ENCODE data around the gene LRP1B.

DNA sequence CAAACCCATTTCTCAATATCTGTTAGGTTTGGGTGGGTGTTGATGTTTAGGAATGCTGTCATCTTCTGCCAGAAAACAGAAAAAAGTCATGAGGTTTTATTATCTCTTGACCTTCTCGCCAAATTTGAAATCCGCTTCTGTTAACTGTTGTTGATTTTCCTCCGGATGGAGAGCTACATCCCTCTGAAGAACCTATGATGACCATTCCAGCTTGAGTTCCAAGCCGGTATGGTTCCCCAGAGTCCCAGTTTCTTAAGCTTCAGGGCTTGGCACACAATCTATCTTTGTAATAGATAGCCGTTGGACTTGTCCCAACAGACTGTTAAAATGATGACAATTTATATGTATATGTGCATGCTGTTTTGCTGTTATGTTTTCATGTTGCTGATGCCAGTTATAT, 1201.0 kb downstream of the LRP1B start:
- TF ChIP-seq, protein P1, sequence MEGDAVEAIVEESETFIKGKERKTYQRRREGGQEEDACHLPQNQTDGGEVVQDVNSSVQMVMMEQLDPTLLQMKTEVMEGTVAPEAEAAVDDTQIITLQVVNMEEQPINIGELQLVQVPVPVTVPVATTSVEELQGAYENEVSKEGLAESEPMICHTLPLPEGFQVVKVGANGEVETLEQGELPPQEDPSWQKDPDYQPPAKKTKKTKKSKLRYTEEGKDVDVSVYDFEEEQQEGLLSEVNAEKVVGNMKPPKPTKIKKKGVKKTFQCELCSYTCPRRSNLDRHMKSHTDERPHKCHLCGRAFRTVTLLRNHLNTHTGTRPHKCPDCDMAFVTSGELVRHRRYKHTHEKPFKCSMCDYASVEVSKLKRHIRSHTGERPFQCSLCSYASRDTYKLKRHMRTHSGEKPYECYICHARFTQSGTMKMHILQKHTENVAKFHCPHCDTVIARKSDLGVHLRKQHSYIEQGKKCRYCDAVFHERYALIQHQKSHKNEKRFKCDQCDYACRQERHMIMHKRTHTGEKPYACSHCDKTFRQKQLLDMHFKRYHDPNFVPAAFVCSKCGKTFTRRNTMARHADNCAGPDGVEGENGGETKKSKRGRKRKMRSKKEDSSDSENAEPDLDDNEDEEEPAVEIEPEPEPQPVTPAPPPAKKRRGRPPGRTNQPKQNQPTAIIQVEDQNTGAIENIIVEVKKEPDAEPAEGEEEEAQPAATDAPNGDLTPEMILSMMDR (IDR thresholded peaks at IDR 0.05), result no peak
- TF ChIP-seq EZH2 (IDR thresholded peaks at IDR 0.05; ENCODE audit: borderline replicate concordance, insufficient read depth, low read depth, low read length, poor library complexity, severe bottlenecking), result no peak
